ENCODE measurements around the gene LRCH1. TPM values are rescaled to one million over a fixed set of nuclear protein-coding genes. Genes with fewer than 3 reads are reported as not detected.

Gene LRCH1
- total and polyA plus RNA-seq, 10 of the 15 experiments (the other 5 are each of a cell fraction or from before 2014, with no cell fraction given): 5.3 to 48.9 (median 14.4) TPM

GRCh38 chr13:46698014-46698413, 145.0 kb downstream of the LRCH1 start (continued):
- no peak for TF ChIP-seq ZNF592 (IDR thresholded peaks at IDR 0.05)

- TF ChIP-seq HDAC2 (IDR thresholded peaks at IDR 0.05) (no peak), ZNF274 (IDR thresholded peaks at IDR 0.05; ENCODE audit: insufficient read depth, insufficient read length) (no peak), IKZF1 (conservative IDR thresholded peaks at IDR 0.05) (no peak), SRF (IDR thresholded peaks at IDR 0.05; ENCODE audit: low read depth in 2 of 2, low read length in 2 of 2) (no peak), SREBF1 (IDR thresholded peaks at IDR 0.05; ENCODE audit: low read length) (no peak)
- WGBS (ENCODE audit: insufficient coverage, insufficient replicate concordance, low lambda C conversion rate, missing lambda C conversion rate): 95% methylated on average over 6 of the region's 6 CpGs
- H3K36me3 ChIP-seq (ENCODE audit: control insufficient read depth in 2 of 2, insufficient read depth in 2 of 2, low read length in 1 of 2): peaks cover 8 to 40% of the 10 kb centered on the region in 2 experiments
- POLR2A ChIA-PET: interaction anchor here (1.4 kb wide), 1 partner anchor 151 kb away, joined by 3 read pairs; no protein-coding TSS in a partner anchor
- H3K9ac ChIP-seq (ENCODE audit: control insufficient read depth, insufficient read depth, low read length): no peak overlapping the region
- no peaks in the 10 kb centered on the region for H3K9me3 ChIP-seq (replicated peaks; ENCODE audit: control insufficient read depth, insufficient read depth, low read length)
- no peak overlapping the region for H3K4me2 ChIP-seq (ENCODE audit: control insufficient read depth, insufficient read depth)
- no peak overlapping the region for H3K4me3 ChIP-seq
- SMC1A ChIA-PET (ENCODE audit: uncharacterized antibody, unreplicated experiment): interaction anchor here (0.9 to 3.0 kb wide), 4 partner anchors 9 to 77 kb away, joined by 3 to 10 read pairs (median 4); no protein-coding TSS in a partner anchor
- CTCF ChIA-PET: interaction anchor here (1.0 to 1.3 kb wide), 2 partner anchors 8 to 144 kb away, joined by 3 to 4 read pairs; no protein-coding TSS in a partner anchor
- intact Hi-C loops (cut with micrococcal nuclease; ENCODE audit: unreplicated experiment): no loop called here
- no peak for ATAC-seq
- no peaks in the 10 kb centered on the region for H3K27me3 ChIP-seq (replicated peaks in 1 of 2; ENCODE audit: control insufficient read depth in 2 of 2, insufficient read depth in 2 of 2, low read length in 1 of 2)
- H2AFZ ChIP-seq (ENCODE audit: control insufficient read depth, low read depth, low read length): no peak overlapping the region
- no peak overlapping the region for H3K27ac ChIP-seq (ENCODE audit: control insufficient read depth, insufficient read depth)
- no peak for DNase-seq (ENCODE audit: low read depth, low spot score)
- BruUV-seq (replicated peaks): no TSS peak
- in situ Hi-C loops (cut with MboI): no loop called here
- H3K79me2 ChIP-seq (ENCODE audit: control insufficient read depth, insufficient read depth, low read length): no peaks in the 10 kb centered on the region
- no peaks in the 10 kb centered on the region for H4K20me1 ChIP-seq (ENCODE audit: control insufficient read depth, insufficient read depth)
- FAIRE-seq: no peak
- RAD21 ChIA-PET (ENCODE audit: unreplicated experiment): no interaction called here
- no peaks in the 10 kb centered on the region for H3K4me1 ChIP-seq (ENCODE audit: control insufficient read depth, insufficient read depth, low read length)
Observed at GRCh38 chr13:46698910-46699460, 146.0 kb downstream of the LRCH1 start.

Data from GM12878 (cell line).